Inflammatory macrophage (primary cell): ENCODE measurements around the gene ZFYVE21.
"Not testable (repeated sequence)": the region's sequence is repeated elsewhere in the genome, so short reads cannot be mapped to it uniquely, and the experiment has no call there.

Experiments
- DNase-seq, 2 donors: peaks; one replicate each; pipeline ENCODE4 v3.0.0-alpha.2; 2020 to 2022
- total RNA-seq, 18 experiments: gene quantifications; one replicate each; lab custom pipeline; 2026; ENCODE audit warnings: mixed read lengths in 6 of 18, inconsistent platforms in 2 of 18; lab: John Stamatoyannopoulos, UW

Gene ZFYVE21
- 6.6 to 34.2 (median 23.3) reads per million in 18 experiments for total RNA-seq

GRCh38 chr14:103715052-103716000, at the start of gene ZFYVE21, which contains the start of gene XRCC3:
TSS of gene ZFYVE21 (plus strand) at chr14:103715810. CDS start at chr14:103715842, 32 bp downstream.
TSS of gene XRCC3 (minus strand) at chr14:103715451. CDS start at chr14:103711087, 4,364 bp downstream.
- peak; percentile 100 for DNase-seq

DNA sequence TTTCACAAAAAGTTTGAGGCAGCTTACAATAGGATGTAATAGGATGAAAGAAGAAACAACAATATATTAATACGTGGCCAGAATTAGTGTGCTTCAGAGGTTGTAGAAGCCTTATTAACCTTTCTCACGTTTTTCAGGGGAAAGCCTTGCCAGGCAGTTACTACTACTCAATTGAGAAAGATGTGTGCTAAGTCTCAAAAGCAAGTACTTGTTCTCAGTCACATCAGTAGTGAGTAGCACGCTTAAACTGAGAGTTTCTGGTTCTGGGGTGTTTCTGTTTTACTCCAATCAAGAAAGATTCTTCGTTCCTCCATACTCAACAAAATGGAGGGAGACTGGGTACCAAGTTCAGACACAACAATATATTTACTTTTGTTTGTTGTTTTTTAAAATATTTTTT, 47.9 kb upstream of the ZFYVE21 start:
- no peak for DNase-seq

- no peak for DNase-seq
These were observed 47.5 kb upstream of the ZFYVE21 start for GRCh38 chr14:103668117-103668516.

GRCh38 chr14:103669370-103669769, 46.2 kb upstream of the ZFYVE21 start:
- no peak for DNase-seq

- no peak for DNase-seq
These were observed 43.7 kb upstream of the ZFYVE21 start for GRCh38 chr14:103671911-103672310.

DNA sequence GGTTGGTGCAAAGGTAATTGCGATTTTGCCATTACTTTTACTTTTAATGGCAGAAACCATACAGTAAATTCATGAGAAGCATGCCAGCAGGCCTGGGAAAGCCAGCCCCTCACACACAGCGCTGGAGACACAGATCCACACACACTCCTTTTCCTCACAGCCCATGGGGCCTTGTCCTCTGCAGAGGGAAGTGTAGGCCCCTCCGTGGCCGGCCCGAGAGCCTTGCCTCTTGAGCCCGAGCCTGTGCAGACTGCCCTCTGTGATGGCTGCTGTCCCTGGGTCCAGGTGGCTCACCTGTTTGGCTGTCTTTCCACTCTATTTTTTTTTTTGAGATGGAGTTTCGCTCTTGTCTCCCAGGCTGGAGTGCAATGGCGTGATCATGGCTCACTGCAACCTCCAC, 39.7 kb upstream of the ZFYVE21 start:
- no peak for DNase-seq

- no peak for DNase-seq
These were observed 38.5 kb upstream of the ZFYVE21 start for GRCh38 chr14:103676881-103677675.

- peak; percentile 77 to 78 for DNase-seq
These were observed 36.3 kb upstream of the ZFYVE21 start for GRCh38 chr14:103679351-103679750.

- DNase-seq = no peak
These were observed 34.9 kb upstream of the ZFYVE21 start for GRCh38 chr14:103680491-103681231.

GRCh38 chr14:103683139-103683538, 32.5 kb upstream of the ZFYVE21 start:
- no peak for DNase-seq

- no peak for DNase-seq
These were observed 31.1 kb upstream of the ZFYVE21 start for GRCh38 chr14:103684471-103684870.

DNA sequence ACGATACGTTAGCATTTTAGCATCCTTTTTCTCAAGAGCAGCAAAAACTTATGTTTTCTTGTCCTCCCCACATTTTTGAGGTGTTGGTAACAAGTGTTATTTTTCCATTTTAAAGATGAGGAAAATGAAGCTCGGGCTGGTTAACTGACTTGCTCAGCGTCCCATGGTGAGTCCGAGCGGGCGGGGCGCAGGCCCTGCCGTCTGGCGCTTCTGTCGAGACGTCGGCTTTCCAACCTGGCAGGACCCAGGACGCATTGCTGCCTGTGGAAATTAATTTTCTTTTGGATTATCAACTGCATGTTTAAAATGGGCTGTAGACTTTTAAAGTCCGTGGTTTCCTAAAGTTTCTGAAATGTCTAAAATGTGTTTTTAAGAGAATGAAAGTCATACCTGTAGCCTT, 30.7 kb upstream of the ZFYVE21 start:
- DNase-seq = no peak

- DNase-seq = no peak
These were observed 30.1 kb upstream of the ZFYVE21 start for GRCh38 chr14:103685276-103686211.

GRCh38 chr14:103686831-103687485, 28.7 kb upstream of the ZFYVE21 start:
- no peak for DNase-seq

- no peak for DNase-seq
These were observed 27.9 kb upstream of the ZFYVE21 start for GRCh38 chr14:103687712-103688111.

GRCh38 chr14:103688441-103688840, 27.2 kb upstream of the ZFYVE21 start:
- DNase-seq = no peak

GRCh38 chr14:103688906-103689902, 26.4 kb upstream of the ZFYVE21 start:
- no peak for DNase-seq

DNA sequence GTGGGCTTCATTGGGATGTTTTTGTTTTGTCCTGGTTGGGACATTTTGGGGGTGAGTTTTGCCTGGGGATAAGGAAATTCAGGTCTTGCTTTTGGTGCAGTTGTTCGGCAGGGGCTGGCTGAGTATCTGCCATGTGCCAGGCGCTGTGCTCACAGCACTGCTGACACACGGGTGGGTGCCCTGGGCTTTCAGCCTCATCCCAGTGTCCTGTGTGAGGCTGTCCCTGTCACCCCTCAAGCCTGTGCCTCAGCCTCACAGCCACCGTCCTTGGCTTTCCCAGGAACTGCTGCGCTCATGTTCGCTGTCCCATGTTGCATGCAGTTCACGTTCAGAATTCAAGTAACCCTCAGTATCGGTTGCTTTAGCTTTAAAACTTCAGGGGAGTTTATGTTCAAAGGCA, 25.3 kb upstream of the ZFYVE21 start:
- no peak for DNase-seq

DNA sequence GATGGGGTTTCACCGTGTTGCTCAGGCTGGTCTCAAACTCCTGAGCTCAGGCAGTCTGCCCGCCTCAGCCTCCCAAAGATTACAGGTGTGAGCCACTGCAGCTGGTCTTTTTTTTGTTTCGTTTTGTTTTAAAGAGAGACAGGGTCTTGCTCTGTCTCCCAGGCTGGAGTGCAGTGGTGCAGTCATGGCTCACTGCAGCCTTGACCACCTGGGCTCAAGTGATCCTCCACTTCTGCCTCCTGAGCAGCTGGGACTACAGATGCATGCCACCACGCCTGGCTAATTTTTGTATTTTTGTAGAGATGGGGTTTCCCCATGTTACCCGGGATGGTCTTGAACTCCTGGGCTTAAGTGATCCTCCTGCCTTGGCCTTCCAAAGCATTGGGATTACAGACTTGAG, 24.0 kb upstream of the ZFYVE21 start:
- DNase-seq = not testable (repeated sequence)

- DNase-seq = no peak
These were observed 23.5 kb upstream of the ZFYVE21 start for GRCh38 chr14:103692159-103692558.
